ENCODE measurements around the gene RAD17. TPM values are rescaled to one million over a fixed set of nuclear protein-coding genes. Genes with fewer than 3 reads are reported as not detected.
A peak's percentile ranks its signal among the peaks of the same experiment; 100 is the strongest.
"Not testable (repeated sequence)": the region's sequence is repeated elsewhere in the genome, so short reads cannot be mapped to it uniquely, and the experiment has no call there.

RAD17 gene
- polyA plus RNA-seq, 4 donors: 30.6 to 44.6 (median 38.2) TPM

GRCh38 chr5:69372394-69372793 lies 2.8 kb downstream of the RAD17 start:
- no peak for DNase-seq (ENCODE audit: low read depth in 4 of 4, low spot score in 3 of 4)

- no peak for DNase-seq (ENCODE audit: low read depth in 4 of 4, low spot score in 3 of 4)
Observed at GRCh38 chr5:69374911-69375446, 5.4 kb downstream of the RAD17 start.

GRCh38 chr5:69378376-69378775 lies 8.8 kb downstream of the RAD17 start:
- DNase-seq (ENCODE audit: low read depth in 4 of 4, low spot score in 3 of 4): no peak

GRCh38 chr5:69404659-69405330 lies 35.2 kb downstream of the RAD17 start:
- no peak for DNase-seq (ENCODE audit: low read depth in 4 of 4, low spot score in 3 of 4)

GRCh38 chr5:69414885-69415583 lies 45.4 kb downstream of the RAD17 start, which contains the start of gene MARVELD2:
Gene MARVELD2 (plus strand): TSS chr5:69415116. CDS start chr5:69419386, 4,270 bp downstream.
- peak; percentile 54 to 75 (median 64) for DNase-seq (ENCODE audit: low read depth in 4 of 4, low spot score in 3 of 4)

GRCh38 chr5:69415584-69415958 lies 46.0 kb downstream of the RAD17 start:
- peak in 2 of 4 donors; percentile 12 to 28 for DNase-seq (ENCODE audit: low read depth in 4 of 4, low spot score in 3 of 4)

GRCh38 chr5:69416180-69416579 lies 46.6 kb downstream of the RAD17 start:
- DNase-seq (ENCODE audit: low read depth in 4 of 4, low spot score in 3 of 4): no peak

- no peak for DNase-seq (ENCODE audit: low read depth in 4 of 4, low spot score in 3 of 4)
Observed at GRCh38 chr5:69416699-69417098, 47.1 kb downstream of the RAD17 start.

- no peak for DNase-seq (ENCODE audit: low read depth in 4 of 4, low spot score in 3 of 4)
Observed at GRCh38 chr5:69418554-69418953, 48.9 kb downstream of the RAD17 start.

- no peak for DNase-seq (ENCODE audit: low read depth in 4 of 4, low spot score in 3 of 4)
Observed at GRCh38 chr5:69431424-69432303, 62.0 kb downstream of the RAD17 start.

GRCh38 chr5:69432412-69433206 lies 63.0 kb downstream of the RAD17 start:
- DNase-seq (ENCODE audit: low read depth in 4 of 4, low spot score in 3 of 4): no peak

- DNase-seq (ENCODE audit: low read depth in 4 of 4, low spot score in 3 of 4): not testable (repeated sequence)
Observed at GRCh38 chr5:69435276-69435884, 65.8 kb downstream of the RAD17 start.

- DNase-seq (ENCODE audit: low read depth in 4 of 4, low spot score in 3 of 4): no peak
Observed at GRCh38 chr5:69444127-69444754, 74.6 kb downstream of the RAD17 start.

GRCh38 chr5:69449511-69449910 lies 79.9 kb downstream of the RAD17 start:
- DNase-seq (ENCODE audit: low read depth in 4 of 4, low spot score in 3 of 4): no peak

- DNase-seq (ENCODE audit: low read depth in 4 of 4, low spot score in 3 of 4): no peak
Observed at GRCh38 chr5:69450116-69450515, 80.5 kb downstream of the RAD17 start.

GRCh38 chr5:69450527-69450926 lies 80.9 kb downstream of the RAD17 start:
- not testable (repeated sequence) for DNase-seq (ENCODE audit: low read depth in 4 of 4, low spot score in 3 of 4)

GRCh38 chr5:69451941-69452647 lies 82.5 kb downstream of the RAD17 start:
- no peak for DNase-seq (ENCODE audit: low read depth in 4 of 4, low spot score in 3 of 4)

- DNase-seq (ENCODE audit: low read depth in 4 of 4, low spot score in 3 of 4): not testable (repeated sequence)
Observed at GRCh38 chr5:69453487-69453886, 83.9 kb downstream of the RAD17 start.
